ENCODE results near the gene PACRG. TPM values are rescaled to one million over a fixed set of nuclear protein-coding genes. Genes with fewer than 3 reads are reported as not detected.

Gene PACRG
- total and polyA plus RNA-seq, 2 donors (not counting 3 experiments of a cell fraction or from before 2014, with no cell fraction given), result 0.08 TPM; not detected in 1

- Histone ChIP-seq H3K4me1 (ENCODE audit: control insufficient read depth, extremely low read depth, insufficient read depth, low read length) (no peaks in the 10 kb centered on the region), H3K27me3 (ENCODE audit: control insufficient read depth in 2 of 2, insufficient read depth in 2 of 2, low read length in 2 of 2) (no peaks in the 10 kb centered on the region), H3K9ac (replicated peaks; ENCODE audit: extremely low read depth, insufficient read depth, low read length) (no peak overlapping the region), H3K36me3 (ENCODE audit: control insufficient read depth in 2 of 2, extremely low read depth in 1 of 2, insufficient read depth in 2 of 2, low read length in 2 of 2) (no peaks in the 10 kb centered on the region), H3K9me1 (replicated peaks; ENCODE audit: control insufficient read depth, extremely low read depth, insufficient read depth, low read length) (no peaks in the 10 kb centered on the region), H3K9me3 (replicated peaks; ENCODE audit: control insufficient read depth, insufficient read depth, low read length) (no peaks in the 10 kb centered on the region), H3K4me2 (ENCODE audit: insufficient read depth, low read length) (no peak overlapping the region), H2AFZ (ENCODE audit: low read depth, low read length) (no peak overlapping the region), H3K4me3 (replicated peaks in 1 of 3; ENCODE audit: insufficient read depth in 1 of 3, low read depth in 1 of 3, low read length in 3 of 3) (no peak overlapping the region), H3K27ac (ENCODE audit: insufficient read depth, low read depth, low read length) (no peak overlapping the region), H3K79me2 (ENCODE audit: control insufficient read depth, insufficient read depth, low read length) (no peaks in the 10 kb centered on the region), H4K20me1 (replicated peaks; ENCODE audit: control insufficient read depth, extremely low read depth, insufficient read depth, low read length) (no peaks in the 10 kb centered on the region)
- POLR2A ChIA-PET, result no interaction called here
- intact Hi-C loops (cut with micrococcal nuclease) (no loop called here), dilution Hi-C loops (cut with MboI; ENCODE audit: extremely low pct_ligation_motif_present, low sequenced_read_pairs) (no loop called here)
- BruUV-seq (replicated peaks), result no TSS peak
- CTCF ChIA-PET, result no interaction called here
- DNase-seq (ENCODE audit: low read depth, low spot score) (no peak), FAIRE-seq (no peak)
- no peak for TF ChIP-seq POLR2AphosphoS5 (IDR thresholded peaks at IDR 0.05; ENCODE audit: insufficient read depth, low read depth, low read length)
- TF ChIP-seq FOS (IDR thresholded peaks at IDR 0.05; ENCODE audit: borderline replicate concordance, insufficient read depth, low read length), result no peak
- no peak for TF ChIP-seq POLR2A (IDR thresholded peaks at IDR 0.05; ENCODE audit: low read depth, low read length)
- no peak for TF ChIP-seq MYC (IDR thresholded peaks at IDR 0.05; ENCODE audit: low read depth, low read length)
- TF ChIP-seq EZH2 (IDR thresholded peaks at IDR 0.05; ENCODE audit: borderline replicate concordance, low read depth, low read length, severe bottlenecking), result no peak
- no peak for TF ChIP-seq CTCF (IDR thresholded peaks at IDR 0.05; ENCODE audit: extremely low read depth in 1 of 2, insufficient read depth in 1 of 2, low read depth in 1 of 2, low read length in 2 of 2)
These were observed 46.3 kb upstream of the PACRG start for GRCh38 chr6:162681447-162681846.

- FAIRE-seq, result no peak
These were observed 44.6 kb upstream of the PACRG start for GRCh38 chr6:162683135-162683534.

More at GRCh38 chr6:162683135-162683534, 44.6 kb upstream of the PACRG start:
- ChIA-PET POLR2A (no interaction called here), CTCF (no interaction called here)
- no TSS peak for BruUV-seq (replicated peaks)
- no peak overlapping the region for H3K9ac ChIP-seq (replicated peaks; ENCODE audit: extremely low read depth, insufficient read depth, low read length)
- H3K4me2 ChIP-seq (ENCODE audit: insufficient read depth, low read length), result no peak overlapping the region
- H3K9me1 ChIP-seq (replicated peaks; ENCODE audit: control insufficient read depth, extremely low read depth, insufficient read depth, low read length), result no peaks in the 10 kb centered on the region
- no peaks in the 10 kb centered on the region for H3K79me2 ChIP-seq (ENCODE audit: control insufficient read depth, insufficient read depth, low read length)
- no peaks in the 10 kb centered on the region for H3K36me3 ChIP-seq (ENCODE audit: control insufficient read depth in 2 of 2, extremely low read depth in 1 of 2, insufficient read depth in 2 of 2, low read length in 2 of 2)
- intact Hi-C loops (cut with micrococcal nuclease), result no loop called here
- H3K27ac ChIP-seq (ENCODE audit: insufficient read depth, low read depth, low read length), result no peak overlapping the region
- H3K4me1 ChIP-seq (ENCODE audit: control insufficient read depth, extremely low read depth, insufficient read depth, low read length), result no peaks in the 10 kb centered on the region
- dilution Hi-C loops (cut with MboI; ENCODE audit: extremely low pct_ligation_motif_present, low sequenced_read_pairs), result no loop called here
- H3K9me3 ChIP-seq (replicated peaks; ENCODE audit: control insufficient read depth, insufficient read depth, low read length), result no peaks in the 10 kb centered on the region
- TF ChIP-seq JUN (IDR thresholded peaks at IDR 0.05; ENCODE audit: borderline replicate concordance, insufficient read depth, insufficient read length, low read depth) (no peak), FOS (IDR thresholded peaks at IDR 0.05; ENCODE audit: borderline replicate concordance, insufficient read depth, low read length) (no peak), POLR2AphosphoS5 (IDR thresholded peaks at IDR 0.05; ENCODE audit: insufficient read depth, low read depth, low read length) (no peak), POLR2A (IDR thresholded peaks at IDR 0.05; ENCODE audit: low read depth, low read length) (no peak), GATA2 (IDR thresholded peaks at IDR 0.05; ENCODE audit: insufficient read depth, insufficient read length, low read depth, low read length) (no peak), MAX (IDR thresholded peaks at IDR 0.05; ENCODE audit: insufficient read depth, insufficient read length) (no peak), MYC (IDR thresholded peaks at IDR 0.05; ENCODE audit: low read depth, low read length) (no peak), CTCF (IDR thresholded peaks at IDR 0.05; ENCODE audit: extremely low read depth in 1 of 2, insufficient read depth in 1 of 2, low read depth in 1 of 2, low read length in 2 of 2) (no peak), EZH2 (IDR thresholded peaks at IDR 0.05; ENCODE audit: borderline replicate concordance, low read depth, low read length, severe bottlenecking) (no peak)
- no peak for DNase-seq (ENCODE audit: low read depth, low spot score)
- no peaks in the 10 kb centered on the region for H3K27me3 ChIP-seq (ENCODE audit: control insufficient read depth in 2 of 2, insufficient read depth in 2 of 2, low read length in 2 of 2)
- no peak overlapping the region for H3K4me3 ChIP-seq (replicated peaks in 1 of 3; ENCODE audit: insufficient read depth in 1 of 3, low read depth in 1 of 3, low read length in 3 of 3)
- H2AFZ ChIP-seq (ENCODE audit: low read depth, low read length), result no peak overlapping the region
- no peaks in the 10 kb centered on the region for H4K20me1 ChIP-seq (replicated peaks; ENCODE audit: control insufficient read depth, extremely low read depth, insufficient read depth, low read length)
